Smooth muscle cell (in vitro differentiated cells): ENCODE data around the gene FOXJ1. TPM values are rescaled to one million over a fixed set of nuclear protein-coding genes. Genes with fewer than 3 reads are reported as not detected.

Experiments
- DNase-seq: peaks from one replicate; lab custom pipeline; 2025; ENCODE audit not compliant: unreplicated experiment; lab: John Stamatoyannopoulos, UW
- H2AFZ ChIP-seq: fragments of 200-600 bp; sonication (generic); 2 replicates; pipeline ENCODE4 v1.6.0; 2016; ENCODE audit warnings: antibody characterized with exemption, low read depth, mild to moderate bottlenecking
- H3F3A ChIP-seq: fragments of 200-600 bp; sonication (generic); 2 replicates; pipeline ENCODE4 v1.6.0; 2017; ENCODE audit warnings: antibody characterized with exemption, low read depth
- H3K27ac ChIP-seq: fragments of 200-600 bp; sonication (generic); 2 replicates; pipeline ENCODE4 v1.5.1; 2016; ENCODE audit warnings: low read depth, mild to moderate bottlenecking
- H3K27me3 ChIP-seq: fragments of 200-600 bp; sonication (generic); 2 replicates; pipeline ENCODE4 v1.6.1; 2016; ENCODE audit warnings: low read depth, mild to moderate bottlenecking
- H3K36me3 ChIP-seq: fragments of 200-600 bp; sonication (generic); 2 replicates; pipeline ENCODE4 v1.5.1; 2016; ENCODE audit warnings: low read depth
- H3K4me1 ChIP-seq: fragments of 200-600 bp; sonication (generic); 2 replicates; pipeline ENCODE4 v1.5.1; 2016; ENCODE audit warnings: low read depth
- H3K4me2 ChIP-seq: fragments of 200-600 bp; sonication (generic); 2 replicates; pipeline ENCODE4 v1.6.0; 2016; ENCODE audit warnings: mild to moderate bottlenecking
- H3K4me3 ChIP-seq: fragments of 200-600 bp; sonication (generic); 2 replicates; pipeline ENCODE4 v1.5.1; 2016; ENCODE audit warnings: mild to moderate bottlenecking
- H3K79me2 ChIP-seq: fragments of 200-600 bp; sonication (generic); 2 replicates; pipeline ENCODE4 v1.6.0; 2016; ENCODE audit warnings: low read depth, mild to moderate bottlenecking
- H3K9ac ChIP-seq: fragments of 200-600 bp; sonication (generic); 2 replicates; pipeline ENCODE4 v1.6.0; 2016; ENCODE audit warnings: low read depth
- H3K9me3 ChIP-seq: fragments of 200-600 bp; sonication (generic); replicated peaks from 2 replicates; pipeline ENCODE4 v1.5.1; 2016; ENCODE audit warnings: low read depth
- H4K20me1 ChIP-seq: fragments of 200-600 bp; sonication (generic); 2 replicates; pipeline ENCODE4 v1.6.0; 2016; ENCODE audit warnings: low read depth
- WGBS: methylation state at CpG from one replicate; pipeline ENCODE4 v1.1.7; 2016; ENCODE audit warnings: low lambda C conversion rate; 5-methylcytosine and 5-hydroxymethylcytosine counted together
- polyA plus RNA-seq: library from polyadenylated mRNA; unstranded; fragments of >200 nt; fragmentation: Nextera tagmentation; extraction: Ambion mirVana; gene quantifications from 2 replicates; pipeline ENCODE4 v1.2.1, GENCODE V29; 2016
- total RNA-seq: library from RNA; depleted of rRNA; stranded (reverse); fragments of >200 nt; gene quantifications from 2 replicates; pipeline ENCODE4 v1.2.3, GENCODE V29; 2014
- TF ChIP-seq, protein P1 (sequence below): fragments of 200-600 bp; sonication (generic); IDR thresholded peaks from 2 replicates; pipeline ENCODE4 v1.5.1; 2017; ENCODE audit warnings: borderline replicate concordance, mild to moderate bottlenecking, antibody characterized with exemption; ENCODE audit not compliant: insufficient read depth, poor library complexity, severe bottlenecking

The FOXJ1 gene
- total and polyA plus RNA-seq, 2 experiments from 2014 or later, result not detected

DNA sequence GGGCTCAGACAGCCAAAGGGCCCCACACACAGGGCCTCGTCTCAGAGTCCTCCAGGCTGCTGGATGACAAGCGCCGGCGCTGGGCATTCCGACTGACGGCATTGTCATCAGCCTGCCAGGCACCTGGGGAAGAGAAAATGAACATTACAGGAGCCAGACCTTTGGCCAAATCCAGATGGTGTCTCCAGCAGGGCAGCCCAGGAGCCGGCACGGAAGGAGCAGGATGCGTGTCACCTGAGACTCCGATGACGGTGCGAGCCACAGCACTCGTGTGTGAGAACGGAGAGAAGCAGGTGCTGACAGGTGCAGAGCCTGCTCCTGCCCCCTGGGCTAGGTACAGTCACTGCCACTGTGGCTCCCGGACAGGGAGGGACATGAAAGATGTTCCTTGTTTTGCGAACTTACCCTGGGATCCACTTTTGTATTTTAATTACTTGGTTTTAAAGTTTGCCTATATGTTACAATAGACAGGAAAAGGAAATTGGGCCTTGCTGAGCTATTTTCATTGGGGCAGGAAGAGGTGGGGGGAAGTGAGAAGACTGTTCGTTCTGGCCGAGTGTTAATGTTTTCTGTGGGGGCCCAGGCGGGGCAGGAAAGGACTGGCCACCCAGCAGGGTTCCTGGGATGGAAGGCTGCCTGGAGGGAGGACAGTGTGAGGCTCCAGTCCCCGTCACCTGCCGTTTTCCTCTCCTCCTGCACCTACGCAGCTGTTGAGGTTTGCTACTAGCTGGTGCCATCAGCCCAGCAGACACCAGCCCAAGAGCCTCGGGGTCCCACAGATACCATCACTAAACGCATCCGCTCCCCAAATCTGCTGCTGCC is 4.4 kb upstream of the FOXJ1 start:
- Histone ChIP-seq H3K4me2 (no peak overlapping the region), H3K27ac (no peak overlapping the region), H2AFZ (no peak overlapping the region), H3K9me3 (no peaks in the 10 kb centered on the region), H3F3A (no peaks in the 10 kb centered on the region), H3K79me2 (no peaks in the 10 kb centered on the region), H3K27me3 (peaks cover 34% of the 10 kb centered on the region), H4K20me1 (no peaks in the 10 kb centered on the region), H3K9ac (no peak overlapping the region), H3K4me1 (peaks cover 13% of the 10 kb centered on the region), H3K4me3 (no peak overlapping the region), H3K36me3 (no peaks in the 10 kb centered on the region)
- 74% methylated on average over 25 of the region's 25 CpGs for WGBS
- TF ChIP-seq, protein P1, sequence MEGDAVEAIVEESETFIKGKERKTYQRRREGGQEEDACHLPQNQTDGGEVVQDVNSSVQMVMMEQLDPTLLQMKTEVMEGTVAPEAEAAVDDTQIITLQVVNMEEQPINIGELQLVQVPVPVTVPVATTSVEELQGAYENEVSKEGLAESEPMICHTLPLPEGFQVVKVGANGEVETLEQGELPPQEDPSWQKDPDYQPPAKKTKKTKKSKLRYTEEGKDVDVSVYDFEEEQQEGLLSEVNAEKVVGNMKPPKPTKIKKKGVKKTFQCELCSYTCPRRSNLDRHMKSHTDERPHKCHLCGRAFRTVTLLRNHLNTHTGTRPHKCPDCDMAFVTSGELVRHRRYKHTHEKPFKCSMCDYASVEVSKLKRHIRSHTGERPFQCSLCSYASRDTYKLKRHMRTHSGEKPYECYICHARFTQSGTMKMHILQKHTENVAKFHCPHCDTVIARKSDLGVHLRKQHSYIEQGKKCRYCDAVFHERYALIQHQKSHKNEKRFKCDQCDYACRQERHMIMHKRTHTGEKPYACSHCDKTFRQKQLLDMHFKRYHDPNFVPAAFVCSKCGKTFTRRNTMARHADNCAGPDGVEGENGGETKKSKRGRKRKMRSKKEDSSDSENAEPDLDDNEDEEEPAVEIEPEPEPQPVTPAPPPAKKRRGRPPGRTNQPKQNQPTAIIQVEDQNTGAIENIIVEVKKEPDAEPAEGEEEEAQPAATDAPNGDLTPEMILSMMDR, result no peak
- DNase-seq, result no peak

- no peaks in the 10 kb centered on the region for H3K9me3 ChIP-seq
- H3K27ac ChIP-seq, result no peak overlapping the region
- H3K36me3 ChIP-seq, result no peaks in the 10 kb centered on the region
- TF ChIP-seq, protein P1, result no peak
- no peak overlapping the region for H2AFZ ChIP-seq
- no peak overlapping the region for H3K4me3 ChIP-seq
- H3K27me3 ChIP-seq, result peaks cover 62% of the 10 kb centered on the region
- H3K4me2 ChIP-seq, result no peak overlapping the region
- H3F3A ChIP-seq, result no peaks in the 10 kb centered on the region
- H3K4me1 ChIP-seq, result peaks cover 26% of the 10 kb centered on the region
- H3K79me2 ChIP-seq, result no peaks in the 10 kb centered on the region
- 82% methylated on average over 6 of the region's 6 CpGs for WGBS
- DNase-seq, result no peak
- no peaks in the 10 kb centered on the region for H4K20me1 ChIP-seq
- H3K9ac ChIP-seq, result no peak overlapping the region
These were observed 1.6 kb upstream of the FOXJ1 start for GRCh38 chr17:76142585-76143041.

- Histone ChIP-seq H3F3A (no peaks in the 10 kb centered on the region), H3K36me3 (no peaks in the 10 kb centered on the region), H3K27me3 (peaks cover 67% of the 10 kb centered on the region), H3K79me2 (no peaks in the 10 kb centered on the region), H4K20me1 (no peaks in the 10 kb centered on the region), H3K9ac (no peak overlapping the region), H3K4me2 (peak overlapping the region; percentile 98), H2AFZ (no peak overlapping the region), H3K4me1 (peaks cover 31% of the 10 kb centered on the region), H3K27ac (no peak overlapping the region), H3K9me3 (no peaks in the 10 kb centered on the region), H3K4me3 (no peak overlapping the region)
- DNase-seq, result no peak
- 16% methylated on average over 10 of the region's 10 CpGs for WGBS
- TF ChIP-seq, protein P1, result no peak
These were observed 1.1 kb upstream of the FOXJ1 start for GRCh38 chr17:76142039-76142584.
